Stimulated activated CD8-positive, alpha-beta memory T cell treated with anti-CD3 and anti-CD28 coated beads, Interleukin-2, amount 100 ng/mL, for 1 hour (primary cell): ENCODE results near the gene HYOU1.
"Not testable (repeated sequence)": the region's sequence is repeated elsewhere in the genome, so short reads cannot be mapped to it uniquely, and the experiment has no call there.

Experiments
- DNase-seq, 2 donors: peaks; one replicate each; pipeline ENCODE4 v3.0.0-alpha.2; 2020; ENCODE audit warnings: low read depth in 2 of 2

The HYOU1 gene

GRCh38 chr11:119018074-119018938 lies 38.7 kb downstream of the HYOU1 start, which contains the start of the genes RPS25 and TRAPPC4:
Gene RPS25 (minus strand): TSS chr11:119018343. CDS start chr11:119018284, 59 bp downstream.
Gene TRAPPC4 (plus strand): TSS chr11:119018766. CDS start chr11:119018796, 30 bp downstream.
- peak; percentile 83 to 89 for DNase-seq

DNA sequence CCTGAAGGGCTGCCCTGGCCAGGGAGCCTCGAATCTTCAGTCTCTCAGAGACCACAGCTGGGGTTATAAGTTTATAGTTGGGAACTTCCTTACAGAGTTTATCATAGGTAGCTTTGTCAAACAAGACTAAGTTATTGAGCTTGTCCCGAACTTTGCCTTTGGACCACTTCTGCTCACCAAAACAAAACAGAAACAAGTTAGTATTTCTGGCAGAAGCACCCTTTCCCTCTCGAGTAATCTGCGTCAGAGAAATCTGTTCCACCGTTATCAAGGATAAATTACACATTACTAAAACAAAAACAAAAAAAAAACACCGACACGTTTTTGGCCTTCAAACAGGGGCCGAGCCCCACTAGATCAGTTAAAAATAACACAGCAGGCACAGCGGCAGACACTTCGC lies 39.6 kb downstream of the HYOU1 start:
- not testable (repeated sequence) for DNase-seq

DNA sequence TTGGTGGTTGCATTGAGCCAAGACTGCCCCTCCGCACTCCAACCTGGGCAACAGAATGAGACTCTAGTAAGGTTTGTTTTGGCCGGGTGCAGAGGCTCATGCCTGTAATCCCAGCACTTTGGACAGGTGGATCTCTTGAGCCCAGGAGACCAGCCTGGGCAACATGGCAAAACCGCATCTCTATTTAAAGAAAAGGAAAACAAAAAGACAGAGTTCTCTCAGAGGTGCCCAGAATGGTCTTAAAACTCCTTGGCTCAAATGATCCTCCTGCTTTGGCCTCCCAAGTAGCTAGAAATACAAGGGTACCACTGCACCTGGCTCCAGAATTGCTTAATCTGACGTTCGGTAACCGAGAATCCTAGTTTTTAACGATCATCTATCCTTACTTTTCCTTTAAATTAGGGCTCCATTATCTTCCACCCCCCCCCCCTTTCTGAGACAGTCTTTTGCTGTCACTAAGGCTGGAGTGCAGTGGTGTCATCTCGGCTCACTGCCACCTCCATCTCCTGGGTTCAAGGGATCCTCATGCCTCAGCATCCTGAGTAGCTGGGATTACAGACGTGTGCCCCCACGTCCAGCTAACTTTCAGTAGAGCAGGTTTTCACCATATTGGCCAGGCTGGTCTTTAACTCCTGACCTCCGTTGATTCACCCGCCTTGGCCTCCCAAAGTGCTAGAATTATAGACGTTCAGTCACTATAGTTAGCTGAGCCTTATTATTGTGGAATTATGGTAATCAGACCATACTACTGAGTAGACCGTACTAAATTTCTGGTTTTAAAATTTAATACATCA lies 40.6 kb downstream of the HYOU1 start:
- no peak for DNase-seq

DNA sequence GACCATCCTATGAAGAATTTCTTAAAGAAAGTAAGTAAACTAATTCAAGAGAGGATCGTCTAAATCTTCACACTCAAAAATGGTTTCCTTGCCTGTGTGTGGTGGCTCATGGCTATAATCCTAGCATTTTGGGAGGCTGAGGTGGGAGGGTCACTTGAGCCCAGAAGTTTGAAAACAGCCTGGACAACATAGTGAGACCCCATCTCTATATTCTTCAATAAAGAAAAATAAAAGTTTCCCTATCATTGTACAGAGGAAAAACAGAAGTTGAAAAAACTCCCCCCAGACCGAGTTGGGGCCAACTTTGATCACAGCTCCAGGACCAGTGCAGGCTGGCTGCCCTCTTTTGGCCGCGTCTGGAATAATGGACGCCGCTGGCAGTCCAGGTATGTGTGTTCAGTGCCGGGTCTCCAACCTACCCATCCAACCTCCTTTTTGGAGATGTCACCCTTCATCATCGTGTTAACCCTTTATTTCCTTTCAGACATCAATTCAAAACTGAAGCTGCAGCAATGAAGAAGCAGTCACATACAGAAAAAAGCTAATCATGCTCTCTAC lies 41.9 kb downstream of the HYOU1 start:
- DNase-seq, result no peak

- DNase-seq, result no peak
Observed at GRCh38 chr11:119014209-119014924, 42.6 kb downstream of the HYOU1 start.

- DNase-seq, result no peak
Observed at GRCh38 chr11:119012629-119013170, 44.3 kb downstream of the HYOU1 start.

DNA sequence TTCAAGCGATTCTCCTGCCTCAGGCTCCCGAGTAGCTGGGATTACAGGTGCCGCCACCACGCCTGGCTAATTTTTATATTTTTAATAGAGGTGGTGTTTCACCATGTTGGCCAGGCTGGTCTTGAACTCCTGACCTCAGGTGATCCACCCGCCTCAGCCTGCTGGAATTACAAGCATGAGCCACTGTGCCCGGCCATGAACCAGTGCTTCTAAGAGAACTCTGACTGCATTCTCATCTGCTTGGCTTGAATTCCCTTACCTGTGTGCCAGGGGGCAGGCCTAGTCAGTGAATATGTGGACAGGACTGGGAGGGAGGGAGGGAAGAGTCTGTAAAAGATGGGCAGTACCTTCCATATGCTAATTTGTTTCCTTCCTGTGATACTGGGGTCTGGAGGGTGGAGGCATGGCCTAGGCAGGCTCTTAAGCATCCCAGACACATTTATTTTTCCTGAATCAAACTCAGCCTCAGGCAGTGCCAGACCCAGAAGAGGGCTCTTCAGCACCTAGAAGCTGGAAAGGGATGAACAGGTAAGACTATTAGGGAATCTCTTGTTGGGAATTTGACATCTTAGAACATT lies 45.4 kb downstream of the HYOU1 start:
- DNase-seq, result no peak

- no peak for DNase-seq
Observed at GRCh38 chr11:119006656-119007055, 50.3 kb downstream of the HYOU1 start.

DNA sequence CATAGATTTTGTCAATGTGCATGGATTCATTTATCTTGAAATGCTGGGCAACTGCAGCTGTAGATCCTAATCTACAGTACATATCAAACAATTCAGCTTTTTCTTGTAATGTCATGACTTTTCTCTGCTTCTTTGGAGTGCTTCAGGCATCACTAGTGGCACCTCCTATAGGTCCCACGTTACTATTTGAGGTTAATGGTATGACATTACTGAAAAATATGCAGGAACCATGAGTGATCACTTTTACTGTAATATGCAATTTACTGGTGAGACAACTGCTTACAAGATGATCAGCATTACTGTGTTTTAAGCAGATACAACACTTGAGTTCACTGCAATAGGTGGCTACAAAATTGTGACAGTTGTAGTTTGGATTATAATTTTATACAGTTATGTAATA lies 56.1 kb downstream of the HYOU1 start:
- DNase-seq, result no peak

- no peak for DNase-seq
Observed at GRCh38 chr11:118998822-118999221, 58.2 kb downstream of the HYOU1 start.

DNA sequence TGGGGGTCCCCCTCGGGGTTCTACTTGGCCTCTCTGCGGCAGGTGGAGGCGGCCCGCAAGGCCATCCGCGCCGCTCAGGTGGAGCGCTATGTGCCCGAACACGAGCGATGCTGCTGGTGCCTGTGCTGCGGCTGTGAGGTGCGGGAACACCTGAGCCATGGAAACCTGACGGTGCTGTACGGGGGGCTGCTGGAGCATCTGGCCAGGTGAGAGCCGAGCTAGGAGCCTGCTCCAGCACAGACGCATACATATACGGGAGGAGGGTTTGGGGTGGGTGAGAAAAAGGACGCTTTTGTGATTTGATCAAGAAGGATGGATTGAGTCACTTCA lies 58.7 kb downstream of the HYOU1 start:
- DNase-seq, result no peak

DNA sequence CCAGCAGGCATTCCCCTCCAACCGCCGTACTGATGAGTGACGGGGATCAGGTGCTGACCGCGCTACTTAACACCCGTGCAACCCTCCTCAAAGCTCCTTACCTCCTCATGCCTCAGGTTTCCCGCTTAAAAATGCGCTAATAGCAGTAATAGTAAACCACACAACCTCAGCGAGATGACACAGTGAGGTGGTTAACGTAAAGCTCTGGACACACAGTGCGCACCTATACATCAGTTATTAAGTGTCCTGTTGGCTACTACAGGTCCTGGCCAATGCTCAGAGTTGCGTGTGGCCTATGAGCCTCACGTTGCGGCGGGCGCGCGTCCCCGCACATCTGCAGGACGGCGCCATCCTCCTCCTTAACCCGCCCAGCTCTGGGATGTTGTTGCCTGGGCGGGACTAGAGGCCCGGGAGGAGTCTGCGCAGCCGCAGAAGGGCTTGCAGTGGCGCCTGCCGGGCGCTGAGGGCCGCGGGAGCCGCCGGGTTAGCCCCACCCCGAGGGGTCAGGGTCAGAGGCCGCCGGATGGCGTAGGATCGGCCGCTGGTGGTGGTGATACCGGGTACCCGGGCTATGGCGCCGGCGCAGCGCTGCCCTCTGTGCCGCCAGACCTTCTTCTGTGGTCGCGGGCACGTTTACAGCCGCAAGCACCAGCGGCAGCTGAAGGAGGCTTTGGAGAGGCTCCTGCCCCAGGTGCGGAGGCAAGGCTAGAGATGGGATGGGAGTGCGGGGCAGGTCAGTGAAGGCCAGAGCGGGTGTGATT lies 59.2 kb downstream of the HYOU1 start, which contains the start of gene CENATAC:
Gene CENATAC, plus strand, starts transcription at position 512 of the 761 bp plus-strand sequence. Its CDS starts 60 bp downstream, at position 572.
- DNase-seq, result peak; percentile 89 to 90

DNA sequence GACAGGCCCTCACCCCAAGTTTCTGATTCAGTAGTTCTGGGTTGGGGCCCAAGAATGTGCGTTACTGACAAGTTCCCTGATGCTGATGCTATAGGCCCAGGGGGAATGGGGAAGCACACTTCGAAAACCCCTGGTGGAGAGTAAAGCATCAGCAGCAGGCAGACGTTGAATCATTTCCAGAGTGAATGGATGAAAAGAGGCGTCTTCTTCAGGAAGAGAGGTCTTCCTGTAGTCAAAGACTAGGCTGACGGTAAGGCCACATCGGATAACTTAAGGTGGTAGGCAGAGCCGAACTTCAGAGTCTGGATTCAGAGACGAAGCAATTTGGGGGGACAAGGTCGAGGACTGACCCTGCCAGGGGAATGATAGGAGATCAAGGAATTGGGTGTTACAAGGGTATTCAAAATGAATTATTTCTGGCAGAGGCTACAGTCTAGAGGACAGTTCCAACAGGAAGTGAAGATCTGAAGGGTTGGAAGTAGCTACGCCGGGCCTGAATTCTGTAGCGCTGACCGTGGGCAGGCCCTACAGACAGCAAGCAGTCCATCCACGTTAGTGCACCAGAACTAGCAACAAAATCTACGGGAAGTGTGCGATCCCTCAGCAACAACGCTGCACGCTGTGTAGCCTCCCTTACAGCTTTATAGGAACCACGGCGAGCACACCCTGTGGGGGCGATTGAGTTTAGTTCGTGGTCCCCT lies 59.9 kb downstream of the HYOU1 start:
- DNase-seq, result no peak
